GM21737 (cell line): ENCODE data around the gene STN1.
"Not testable (repeated sequence)": the region's sequence is repeated elsewhere in the genome, so short reads cannot be mapped to it uniquely, and the experiment has no call there.

ENCODE experiments used
- ATAC-seq: cut with Tn5 transposase; IDR thresholded peaks from one replicate; pipeline ENCODE4 v1.9.1; 2021; ENCODE audit warnings: mild to moderate bottlenecking, moderate library complexity; ENCODE audit not compliant: unreplicated experiment

Gene STN1

GRCh38 chr10:103847909-103848468, 70.0 kb downstream of the STN1 start:
- ATAC-seq, result no peak

- ATAC-seq, result no peak
These were observed 70.6 kb downstream of the STN1 start for GRCh38 chr10:103847346-103847745.

GRCh38 chr10:103845972-103846371, 72.0 kb downstream of the STN1 start:
- no peak for ATAC-seq

GRCh38 chr10:103845346-103845745, 72.6 kb downstream of the STN1 start:
- ATAC-seq, result not testable (repeated sequence)

GRCh38 chr10:103843854-103844570, 74.0 kb downstream of the STN1 start:
- no peak for ATAC-seq

GRCh38 chr10:103843045-103843444, 74.9 kb downstream of the STN1 start:
- ATAC-seq, result no peak

- no peak for ATAC-seq
These were observed 75.4 kb downstream of the STN1 start for GRCh38 chr10:103842605-103843004.

GRCh38 chr10:103841519-103841918, 76.5 kb downstream of the STN1 start:
- no peak for ATAC-seq

- ATAC-seq, result no peak
These were observed 77.3 kb downstream of the STN1 start for GRCh38 chr10:103840740-103841070.

GRCh38 chr10:103839872-103840739, 77.9 kb downstream of the STN1 start:
- no peak for ATAC-seq

GRCh38 chr10:103839519-103839871, 78.5 kb downstream of the STN1 start:
- no peak for ATAC-seq

GRCh38 chr10:103838862-103839518, 79.0 kb downstream of the STN1 start:
- ATAC-seq, result no peak

GRCh38 chr10:103838070-103838395, 80.0 kb downstream of the STN1 start:
- no peak for ATAC-seq

- ATAC-seq, result no peak
These were observed 80.5 kb downstream of the STN1 start for GRCh38 chr10:103837370-103838069.

- ATAC-seq, result no peak
These were observed 81.1 kb downstream of the STN1 start for GRCh38 chr10:103836861-103837260.

- no peak for ATAC-seq
These were observed 81.7 kb downstream of the STN1 start for GRCh38 chr10:103836273-103836672.

GRCh38 chr10:103835096-103836050, 82.6 kb downstream of the STN1 start:
- no peak for ATAC-seq

- no peak for ATAC-seq
These were observed 83.4 kb downstream of the STN1 start for GRCh38 chr10:103834436-103835095.

- ATAC-seq, result no peak
These were observed 84.1 kb downstream of the STN1 start for GRCh38 chr10:103833731-103834365.
